Peyer's patch (tissue), 4 donors: Measurements from ENCODE around the gene TMED1.

ENCODE experiments used
- POLR2A ChIP-seq, 2 donors: fragments of 450-650 bp; IDR thresholded peaks; one replicate each; pipeline ENCODE4 v1.5.1; 2017; ENCODE audit warnings: antibody characterized with exemption in 2 of 2, mild to moderate bottlenecking in 2 of 2, moderate library complexity in 2 of 2
- TF ChIP-seq, protein P1 (sequence below), 6 experiments: fragments of 450-650 bp in 4 of 6; fragments of 200-600 bp in 2 of 6; sonication (generic) in 1 of 6; IDR thresholded peaks; one replicate each; pipeline ENCODE4 v1.5.1; 2017 to 2019; ENCODE audit warnings: antibody characterized with exemption in 6 of 6, mild to moderate bottlenecking in 3 of 6, moderate library complexity in 1 of 6

DNA sequence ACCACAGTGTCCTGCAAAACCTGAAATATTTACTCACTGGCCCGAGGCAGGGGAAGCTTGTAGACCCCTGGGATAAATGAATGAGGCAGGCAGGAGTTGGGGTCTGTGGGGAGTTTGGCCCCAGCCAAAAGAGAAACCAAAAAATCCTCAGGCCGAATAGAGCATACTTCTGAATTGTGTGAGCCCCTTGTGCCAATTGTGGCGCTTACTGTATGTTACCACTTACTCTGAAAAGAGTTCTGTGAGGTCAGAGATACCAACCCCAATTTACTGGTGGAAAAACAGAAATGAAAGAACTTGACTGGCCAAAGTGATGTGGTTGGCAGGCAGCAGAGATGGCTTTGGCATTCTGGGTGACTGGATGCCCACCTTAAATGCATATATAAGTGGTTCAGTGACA is 42.2 kb upstream of the TMED1 start:
- TF ChIP-seq, protein P1, sequence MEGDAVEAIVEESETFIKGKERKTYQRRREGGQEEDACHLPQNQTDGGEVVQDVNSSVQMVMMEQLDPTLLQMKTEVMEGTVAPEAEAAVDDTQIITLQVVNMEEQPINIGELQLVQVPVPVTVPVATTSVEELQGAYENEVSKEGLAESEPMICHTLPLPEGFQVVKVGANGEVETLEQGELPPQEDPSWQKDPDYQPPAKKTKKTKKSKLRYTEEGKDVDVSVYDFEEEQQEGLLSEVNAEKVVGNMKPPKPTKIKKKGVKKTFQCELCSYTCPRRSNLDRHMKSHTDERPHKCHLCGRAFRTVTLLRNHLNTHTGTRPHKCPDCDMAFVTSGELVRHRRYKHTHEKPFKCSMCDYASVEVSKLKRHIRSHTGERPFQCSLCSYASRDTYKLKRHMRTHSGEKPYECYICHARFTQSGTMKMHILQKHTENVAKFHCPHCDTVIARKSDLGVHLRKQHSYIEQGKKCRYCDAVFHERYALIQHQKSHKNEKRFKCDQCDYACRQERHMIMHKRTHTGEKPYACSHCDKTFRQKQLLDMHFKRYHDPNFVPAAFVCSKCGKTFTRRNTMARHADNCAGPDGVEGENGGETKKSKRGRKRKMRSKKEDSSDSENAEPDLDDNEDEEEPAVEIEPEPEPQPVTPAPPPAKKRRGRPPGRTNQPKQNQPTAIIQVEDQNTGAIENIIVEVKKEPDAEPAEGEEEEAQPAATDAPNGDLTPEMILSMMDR (IDR thresholded peaks at IDR 0.05), result no peak
- TF ChIP-seq POLR2A (IDR thresholded peaks at IDR 0.05), result no peak
